Thoracic aorta (tissue), 2 donors: Measurements from ENCODE around the gene MACROH2A2. TPM values are rescaled to one million over a fixed set of nuclear protein-coding genes. Genes with fewer than 3 reads are reported as not detected.
A peak's percentile ranks its signal among the peaks of the same experiment; 100 is the strongest.

Experiments
- ATAC-seq: fragments of 150-250 bp; one replicate; pipeline ENCODE4 v1.8.0; 2017; ENCODE audit warnings: low read depth; ENCODE audit not compliant: insufficient number of reproducible peaks, low FRiP score
- DNase-seq: peaks from one replicate; pipeline ENCODE4 v3.0.0-alpha.2; 2020; ENCODE audit warnings: low spot score
- H3K27ac ChIP-seq, 2 donors: fragments of 200-600 bp; sonication (generic); 1 replicate in 1 of 2; 2 replicates in 1 of 2; pipeline ENCODE4 v1.5.1; 2016; ENCODE audit warnings: mild to moderate bottlenecking in 2 of 2, moderate library complexity in 2 of 2
- H3K27me3 ChIP-seq: fragments of 200-600 bp; sonication (generic); replicated peaks from 2 replicates; pipeline ENCODE4 v1.6.0; 2016; ENCODE audit warnings: mild to moderate bottlenecking; ENCODE audit not compliant: insufficient read depth
- H3K36me3 ChIP-seq: fragments of 200-600 bp; sonication (generic); one replicate; pipeline ENCODE4 v1.5.1; 2016
- H3K4me1 ChIP-seq, 2 donors: fragments of 200-600 bp; sonication (generic); 1 replicate in 1 of 2; 2 replicates in 1 of 2; pipeline versions ENCODE4 v1.5.1 to v1.6.0; 2016; ENCODE audit warnings: low read depth in 2 of 2, mild to moderate bottlenecking in 1 of 2; ENCODE audit not compliant: control insufficient read depth in 1 of 2
- H3K4me3 ChIP-seq: fragments of 200-600 bp; sonication (generic); 2 replicates; pipeline ENCODE4 v1.5.1; 2016; ENCODE audit warnings: mild to moderate bottlenecking
- H3K9me3 ChIP-seq: fragments of 200-600 bp; sonication (generic); 2 replicates; pipeline ENCODE4 v1.5.1; 2016
- total RNA-seq, 2 donors: library from RNA; depleted of rRNA; stranded (reverse); fragments of >200 nt; gene quantifications; one replicate each; pipeline versions ENCODE4 v1.1.0 to v1.2.3, GENCODE V29; 2016
- TF ChIP-seq, protein P1 (sequence below): fragments of 200-600 bp; sonication (generic); IDR thresholded peaks from one replicate; pipeline ENCODE4 v1.5.1; 2019; ENCODE audit warnings: antibody characterized with exemption

The MACROH2A2 gene
- total RNA-seq, 2 donors from 2014 or later: 0.68 to 8.5 TPM

DNA sequence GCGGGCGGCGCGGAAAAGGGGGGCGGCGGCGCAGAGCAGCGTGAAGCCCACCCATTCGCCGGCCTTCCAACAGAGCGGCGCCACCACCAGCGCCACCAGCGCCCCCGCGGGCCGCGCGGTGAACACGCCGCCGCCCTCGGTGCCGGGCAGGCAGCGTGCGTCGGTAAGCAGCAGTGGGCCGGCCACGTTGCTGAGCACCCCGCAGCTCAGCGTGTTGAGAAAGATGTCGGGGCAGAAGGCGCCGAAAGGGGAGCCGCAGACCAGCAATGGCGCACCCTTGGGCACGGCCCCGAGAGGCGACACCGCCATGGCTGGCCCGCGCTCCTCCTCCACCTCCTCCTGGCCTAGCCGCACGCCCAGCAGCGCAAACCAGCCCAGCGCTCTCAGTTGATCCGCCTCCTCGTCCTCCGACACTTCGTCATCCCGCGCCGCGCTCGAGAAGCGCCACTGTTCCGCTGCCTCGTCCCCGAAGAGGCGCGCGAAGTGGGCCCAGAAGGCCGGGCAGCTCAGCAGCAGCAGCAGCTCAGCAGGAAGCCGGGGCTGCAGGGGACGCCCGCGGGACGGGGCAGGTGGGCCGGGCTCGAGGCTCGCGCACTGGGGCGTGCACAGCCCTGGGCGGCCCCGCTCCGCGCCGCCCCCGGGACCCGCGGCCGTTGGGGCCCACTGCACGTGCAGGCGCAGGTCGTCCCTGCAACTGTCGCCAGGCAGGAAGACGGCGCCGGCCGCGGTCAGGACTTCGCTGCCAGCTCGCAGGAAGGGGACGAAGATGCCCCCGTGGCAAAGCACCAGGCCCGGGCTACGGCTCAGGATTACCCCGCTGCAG is 93.2 kb downstream of the MACROH2A2 start:
- TF ChIP-seq, protein P1, sequence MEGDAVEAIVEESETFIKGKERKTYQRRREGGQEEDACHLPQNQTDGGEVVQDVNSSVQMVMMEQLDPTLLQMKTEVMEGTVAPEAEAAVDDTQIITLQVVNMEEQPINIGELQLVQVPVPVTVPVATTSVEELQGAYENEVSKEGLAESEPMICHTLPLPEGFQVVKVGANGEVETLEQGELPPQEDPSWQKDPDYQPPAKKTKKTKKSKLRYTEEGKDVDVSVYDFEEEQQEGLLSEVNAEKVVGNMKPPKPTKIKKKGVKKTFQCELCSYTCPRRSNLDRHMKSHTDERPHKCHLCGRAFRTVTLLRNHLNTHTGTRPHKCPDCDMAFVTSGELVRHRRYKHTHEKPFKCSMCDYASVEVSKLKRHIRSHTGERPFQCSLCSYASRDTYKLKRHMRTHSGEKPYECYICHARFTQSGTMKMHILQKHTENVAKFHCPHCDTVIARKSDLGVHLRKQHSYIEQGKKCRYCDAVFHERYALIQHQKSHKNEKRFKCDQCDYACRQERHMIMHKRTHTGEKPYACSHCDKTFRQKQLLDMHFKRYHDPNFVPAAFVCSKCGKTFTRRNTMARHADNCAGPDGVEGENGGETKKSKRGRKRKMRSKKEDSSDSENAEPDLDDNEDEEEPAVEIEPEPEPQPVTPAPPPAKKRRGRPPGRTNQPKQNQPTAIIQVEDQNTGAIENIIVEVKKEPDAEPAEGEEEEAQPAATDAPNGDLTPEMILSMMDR: peak; percentile 69
- peaks cover 14 to 22% of the 10 kb centered on the region in 2 donors for H3K4me1 ChIP-seq
- H3K9me3 ChIP-seq: no peaks in the 10 kb centered on the region
- peak overlapping the region; percentile 92 for H3K4me3 ChIP-seq
- ATAC-seq: peak; percentile 37
- peak overlapping the region; percentile 77 to 82 for H3K27ac ChIP-seq
- H3K27me3 ChIP-seq: no peaks in the 10 kb centered on the region
- H3K36me3 ChIP-seq: no peaks in the 10 kb centered on the region
- no peak for DNase-seq

GRCh38 chr10:70146489-70147258 is 94.0 kb downstream of the MACROH2A2 start, which contains the start of gene TYSND1:
Gene TYSND1 (minus strand): TSS chr10:70146700. CDS start chr10:70146586, 114 bp downstream.
- H3K27me3 ChIP-seq: no peaks in the 10 kb centered on the region
- H3K36me3 ChIP-seq: peaks cover 4% of the 10 kb centered on the region
- peak within 1 kb of the TSS; percentile 77 to 82 for H3K27ac ChIP-seq
- H3K9me3 ChIP-seq: no peaks in the 10 kb centered on the region
- TF ChIP-seq, protein P1: no peak
- peak; percentile 99 for ATAC-seq
- peaks cover 14 to 22% of the 10 kb centered on the region in 2 donors for H3K4me1 ChIP-seq
- H3K4me3 ChIP-seq: peak within 1 kb of the TSS; percentile 92
- DNase-seq: peak; percentile 88

- TF ChIP-seq, protein P1: no peak
- ATAC-seq (no peak), DNase-seq (no peak)
- H3K27ac ChIP-seq: peak overlapping the region; percentile 77 to 82
- H3K27me3 ChIP-seq: no peaks in the 10 kb centered on the region
- H3K36me3 ChIP-seq: peaks cover 10% of the 10 kb centered on the region
- peak overlapping the region; percentile 92 for H3K4me3 ChIP-seq
- no peaks in the 10 kb centered on the region for H3K9me3 ChIP-seq
- H3K4me1 ChIP-seq: peaks cover 14 to 22% of the 10 kb centered on the region in 2 donors
Observed at GRCh38 chr10:70147259-70147625, 94.6 kb downstream of the MACROH2A2 start.

GRCh38 chr10:70148516-70148915 is 95.9 kb downstream of the MACROH2A2 start:
- no peak for DNase-seq
- no peak for ATAC-seq
- Histone ChIP-seq H3K9me3 (no peaks in the 10 kb centered on the region), H3K36me3 (peaks cover 20% of the 10 kb centered on the region), H3K4me3 (no peak overlapping the region), H3K27ac (no peak overlapping the region), H3K27me3 (no peaks in the 10 kb centered on the region), H3K4me1 (peaks cover 14 to 22% of the 10 kb centered on the region in 2 donors)
- TF ChIP-seq, protein P1: no peak

DNA sequence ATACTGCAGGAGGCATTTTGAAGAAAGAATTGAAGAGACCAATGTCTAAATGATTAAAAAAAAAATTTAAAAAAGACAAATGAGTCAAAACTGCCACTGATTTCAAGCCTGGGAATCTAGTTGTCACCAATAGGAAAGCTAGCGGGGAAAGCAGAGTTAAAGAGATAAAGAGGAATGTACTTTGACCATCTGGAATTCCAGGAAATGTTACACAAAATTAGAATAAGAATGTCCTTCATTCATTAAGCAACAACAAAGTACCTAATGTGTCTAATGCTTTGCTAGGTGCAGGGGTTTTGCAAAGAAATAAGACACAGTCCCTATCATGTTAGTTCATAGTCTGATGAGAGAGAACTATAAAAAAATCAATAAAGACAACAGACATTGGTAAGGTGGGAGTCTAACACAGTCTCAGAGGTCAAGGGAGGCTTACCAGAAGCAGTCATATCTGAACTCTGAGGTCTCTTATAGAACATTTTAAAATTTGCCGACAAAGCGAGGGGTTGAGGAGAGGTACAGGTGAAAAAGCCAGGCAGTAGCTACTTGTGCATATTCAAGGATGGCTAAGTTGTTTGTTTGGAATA is 102.7 kb downstream of the MACROH2A2 start:
- Histone ChIP-seq H3K27me3 (no peaks in the 10 kb centered on the region), H3K4me3 (no peak overlapping the region), H3K4me1 (peaks cover 0 to 3% of the 10 kb centered on the region in 2 donors), H3K27ac (no peak overlapping the region), H3K36me3 (peaks cover 61% of the 10 kb centered on the region), H3K9me3 (no peaks in the 10 kb centered on the region)
- ATAC-seq (no peak), DNase-seq (no peak)
- TF ChIP-seq, protein P1: no peak
